GM15510 (cell line): ENCODE data around the gene APOO.

Source experiments
- POLR2A ChIP-seq: IDR thresholded peaks from 3 replicates; pipeline ENCODE4 v1.6.1; 2011; ENCODE audit warnings: borderline replicate concordance; ENCODE audit not compliant: insufficient read length; ENCODE audit errors: extremely low read depth

APOO gene

GRCh38 chrX:23919706-23920320, 12.1 kb upstream of the APOO start:
- no peak for TF ChIP-seq POLR2A

GRCh38 chrX:23919148-23919547, 11.4 kb upstream of the APOO start:
- TF ChIP-seq POLR2A: no peak

GRCh38 chrX:23911126-23911835, 3.5 kb upstream of the APOO start:
- TF ChIP-seq POLR2A: no peak

GRCh38 chrX:23908219-23909004, 674 bp upstream of the APOO start:
- TF ChIP-seq POLR2A: no peak

- TF ChIP-seq POLR2A: no peak
Measured at GRCh38 chrX:23907111-23907497, 634 bp downstream of the APOO start.

DNA sequence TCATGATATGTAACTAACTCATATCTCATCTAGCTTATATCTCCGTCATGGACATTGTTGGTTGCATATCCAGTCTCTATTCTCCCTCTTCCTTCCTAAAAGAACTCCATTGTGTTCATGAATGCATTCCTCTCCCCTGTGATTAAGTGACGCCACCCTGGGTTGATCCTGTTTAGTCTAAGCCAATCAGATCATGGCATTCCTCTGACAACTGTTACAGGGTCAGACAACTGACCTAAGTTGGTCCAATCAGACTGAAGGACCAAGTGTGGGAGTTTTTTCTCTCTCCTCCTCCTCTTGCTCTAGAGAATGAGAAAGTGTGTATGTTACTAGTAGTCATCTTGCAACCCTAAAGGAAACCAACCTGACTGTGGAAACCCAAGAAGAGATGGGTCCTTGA, 3.6 kb downstream of the APOO start:
- TF ChIP-seq POLR2A: no peak

GRCh38 chrX:23902419-23902818, 5.3 kb downstream of the APOO start:
- no peak for TF ChIP-seq POLR2A

DNA sequence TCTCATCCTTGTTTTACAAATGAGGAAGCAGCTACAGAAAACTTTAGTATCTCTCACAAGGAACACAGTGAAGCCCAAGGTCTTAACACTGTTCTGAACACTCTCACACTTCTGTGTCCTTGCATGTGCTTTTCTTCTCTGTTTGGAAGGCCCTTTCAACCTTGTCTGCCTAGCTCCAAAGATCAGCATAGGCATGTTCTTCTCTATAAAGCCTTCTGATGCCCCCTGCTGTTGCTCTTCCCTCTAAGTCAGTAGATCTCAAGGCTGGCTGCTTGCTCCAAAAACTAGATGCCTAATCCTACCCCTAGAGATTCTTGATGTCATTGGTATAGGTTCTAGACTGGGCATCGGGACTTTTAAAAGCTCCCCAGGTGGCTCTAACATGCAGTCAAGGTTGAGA, 5.9 kb downstream of the APOO start:
- TF ChIP-seq POLR2A: no peak

DNA sequence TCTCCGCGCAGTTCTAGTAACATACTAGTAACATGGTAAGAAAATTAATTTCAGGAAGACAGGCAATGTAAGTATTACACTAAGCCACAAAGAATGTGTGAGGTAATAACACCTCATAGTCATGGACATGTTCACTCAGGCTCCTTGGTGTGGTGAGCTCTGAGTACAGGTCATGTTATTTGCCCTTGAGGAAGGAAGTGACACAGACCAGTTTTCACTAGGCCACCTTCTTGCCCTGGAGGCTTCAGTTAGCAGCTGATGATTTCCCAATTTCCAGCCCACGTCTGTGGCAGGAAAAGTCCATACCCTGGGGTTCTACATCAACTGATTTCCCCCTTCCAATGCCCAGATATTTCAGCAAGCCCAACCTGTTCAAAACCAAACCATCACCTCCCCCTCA, 6.7 kb downstream of the APOO start:
- TF ChIP-seq POLR2A: no peak

DNA sequence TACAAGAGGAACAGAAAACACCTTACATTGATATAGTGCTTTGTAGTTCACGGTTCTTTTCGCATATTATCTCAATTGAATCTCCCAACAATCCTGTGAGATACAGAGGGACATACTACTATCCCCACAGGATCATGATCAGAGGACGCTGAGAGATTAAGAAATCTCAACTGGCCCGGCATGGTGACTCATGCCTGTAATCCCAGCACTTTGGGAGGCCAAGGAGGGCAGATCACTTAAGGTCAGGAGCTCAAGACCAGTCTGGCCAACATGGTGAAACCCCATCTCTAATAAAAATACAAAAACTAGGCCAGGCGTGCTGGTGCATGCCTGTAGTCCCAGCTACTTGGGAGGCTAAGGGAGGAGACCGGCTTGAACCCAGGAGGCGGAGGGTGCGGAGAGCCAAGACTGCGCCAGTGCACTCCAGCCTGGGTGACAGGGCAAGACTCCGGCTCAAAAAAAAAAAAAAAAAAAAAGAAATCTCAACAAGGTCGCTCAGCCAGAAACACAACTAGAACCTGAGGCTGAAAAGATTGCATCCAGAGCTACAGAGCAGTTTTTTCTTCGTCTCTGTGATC, 7.4 kb downstream of the APOO start:
- no peak for TF ChIP-seq POLR2A

GRCh38 chrX:23898412-23898959, 9.3 kb downstream of the APOO start:
- no peak for TF ChIP-seq POLR2A

DNA sequence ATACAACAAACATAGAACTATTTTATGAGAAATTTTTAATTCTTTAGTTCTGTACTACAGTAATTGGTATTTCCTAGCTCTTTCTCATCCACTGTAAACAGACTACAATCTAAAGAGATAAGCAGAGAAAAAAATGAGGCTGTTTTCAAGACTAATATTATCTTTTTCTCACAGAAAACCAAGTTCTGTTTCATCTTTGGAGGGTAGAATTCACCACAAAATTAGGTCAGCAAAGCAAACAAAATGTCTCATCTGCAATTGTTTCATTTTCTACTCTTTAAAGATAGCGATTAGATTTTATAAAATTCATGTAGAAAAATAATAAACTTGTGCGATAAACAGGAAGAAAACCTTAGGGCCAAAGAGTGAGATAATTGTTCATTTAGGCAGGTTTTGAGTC, 10.8 kb downstream of the APOO start:
- no peak for TF ChIP-seq POLR2A

- TF ChIP-seq POLR2A: no peak
Measured at GRCh38 chrX:23890933-23891332, 16.8 kb downstream of the APOO start.

DNA sequence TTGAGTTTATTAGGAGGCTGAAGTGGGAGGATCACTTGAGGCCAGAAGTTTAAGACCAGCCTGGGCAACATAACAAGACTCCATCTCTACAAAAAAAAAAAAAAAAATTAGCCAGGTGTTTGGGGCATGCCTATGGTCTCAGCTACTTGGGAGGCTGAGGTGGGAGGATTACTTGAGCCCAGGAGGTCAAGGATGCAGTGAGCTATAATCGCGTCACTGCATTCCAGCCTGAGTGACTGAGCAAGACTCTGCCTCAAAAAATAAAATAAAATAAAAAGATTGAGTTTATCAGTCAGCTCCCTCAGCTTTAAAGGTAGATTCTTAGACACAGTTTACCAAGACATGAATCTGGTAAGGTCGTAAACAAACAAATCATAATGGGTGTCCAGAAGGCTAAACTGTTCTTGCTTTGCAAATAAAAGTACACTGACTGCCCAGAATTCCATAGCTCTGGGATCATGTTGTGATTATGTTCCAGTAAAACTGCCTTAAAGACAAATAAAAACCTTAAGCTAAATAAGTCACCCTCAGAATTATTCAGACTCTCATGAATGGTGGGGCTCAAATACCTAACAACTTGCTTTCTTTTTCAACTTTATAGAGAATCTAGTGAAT, 18.7 kb downstream of the APOO start:
- no peak for TF ChIP-seq POLR2A

- no peak for TF ChIP-seq POLR2A
Measured at GRCh38 chrX:23887918-23888317, 19.8 kb downstream of the APOO start.
